Stimulated activated CD8-positive, alpha-beta memory T cell treated with anti-CD3 and anti-CD28 coated beads, Interleukin-12 subunit alpha, Interleukin-12 subunit beta, amount 100 ng/mL, for 24 hours (primary cell): ENCODE results near the gene DCHS1.

Experiments
- DNase-seq: peaks from one replicate; pipeline ENCODE4 v3.0.0-alpha.2; 2020; ENCODE audit errors: extremely low read depth

DCHS1 gene

DNA sequence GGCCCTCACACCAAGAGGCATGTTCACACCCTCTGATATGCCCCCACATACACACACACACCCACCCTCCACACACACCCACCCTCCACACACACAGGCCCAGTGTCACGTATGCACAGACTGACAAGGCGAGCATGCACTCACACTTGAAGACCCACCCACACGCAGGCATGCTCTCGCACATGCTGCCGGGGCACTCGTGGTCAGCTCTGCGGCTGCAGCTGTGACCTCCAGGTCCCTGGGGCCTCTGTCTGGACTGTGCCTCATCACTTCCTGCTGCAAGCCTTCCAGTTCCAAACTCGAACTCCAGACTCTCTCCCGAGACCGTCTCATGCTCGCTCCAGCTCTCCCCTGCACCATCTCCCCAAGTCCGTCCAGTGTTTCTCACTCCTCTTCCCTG is 9.5 kb downstream of the DCHS1 start:
- no peak for DNase-seq

DNA sequence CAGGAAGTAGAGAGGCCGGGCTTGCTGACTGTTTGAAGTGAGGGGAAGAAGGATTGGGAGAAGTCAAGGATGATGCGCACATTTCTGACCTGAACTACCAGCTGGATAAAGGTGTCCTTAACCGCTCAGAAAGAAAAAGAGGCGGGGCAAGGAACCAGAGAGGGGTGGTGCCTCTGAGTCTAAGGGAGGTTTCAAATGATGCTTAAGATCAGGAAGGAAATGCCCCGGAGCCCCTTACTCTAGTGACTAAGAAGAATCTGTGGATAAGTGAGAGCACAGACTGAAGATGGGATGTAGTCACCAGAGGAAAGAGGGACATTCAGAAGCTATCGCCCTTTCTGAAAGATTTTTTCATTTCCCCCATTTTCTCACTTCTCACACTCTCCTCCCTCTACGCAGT is 12.7 kb downstream of the DCHS1 start:
- no peak for DNase-seq

DNA sequence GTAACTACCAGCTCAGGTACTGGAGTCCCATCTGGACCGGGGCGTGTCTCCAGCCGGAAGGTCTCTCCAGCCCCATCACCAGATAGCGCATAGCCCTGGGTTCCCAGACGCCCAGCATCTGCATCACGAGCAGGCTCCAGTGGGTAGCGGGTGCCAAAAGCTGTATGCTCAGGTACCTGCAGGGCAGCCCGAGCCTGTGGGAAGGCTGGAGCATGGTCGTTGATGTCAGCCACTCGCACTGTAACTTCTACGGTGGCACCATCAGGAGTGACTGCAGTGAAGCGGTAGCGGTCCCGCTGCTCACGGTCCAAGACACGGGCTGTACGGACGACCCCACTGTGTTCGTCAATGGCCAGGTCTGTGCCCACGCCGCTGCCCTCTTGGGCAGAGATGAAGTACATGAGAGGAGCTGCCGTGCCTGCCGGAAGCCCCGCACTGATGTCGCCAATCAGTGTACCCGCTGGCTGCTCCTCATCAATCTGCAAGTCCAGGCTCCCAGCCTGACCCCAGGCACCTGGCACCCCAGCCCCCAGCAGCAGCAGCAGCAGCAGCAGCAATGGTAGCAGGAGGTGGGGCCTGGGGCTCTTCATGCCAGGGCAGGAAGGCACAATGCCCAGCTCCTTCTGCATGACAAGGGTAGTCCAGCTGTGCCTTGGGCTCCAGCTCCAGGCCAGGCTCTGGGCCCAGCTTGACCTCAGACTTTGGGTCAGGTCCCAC is 14.5 kb downstream of the DCHS1 start:
- no peak for DNase-seq

DNA sequence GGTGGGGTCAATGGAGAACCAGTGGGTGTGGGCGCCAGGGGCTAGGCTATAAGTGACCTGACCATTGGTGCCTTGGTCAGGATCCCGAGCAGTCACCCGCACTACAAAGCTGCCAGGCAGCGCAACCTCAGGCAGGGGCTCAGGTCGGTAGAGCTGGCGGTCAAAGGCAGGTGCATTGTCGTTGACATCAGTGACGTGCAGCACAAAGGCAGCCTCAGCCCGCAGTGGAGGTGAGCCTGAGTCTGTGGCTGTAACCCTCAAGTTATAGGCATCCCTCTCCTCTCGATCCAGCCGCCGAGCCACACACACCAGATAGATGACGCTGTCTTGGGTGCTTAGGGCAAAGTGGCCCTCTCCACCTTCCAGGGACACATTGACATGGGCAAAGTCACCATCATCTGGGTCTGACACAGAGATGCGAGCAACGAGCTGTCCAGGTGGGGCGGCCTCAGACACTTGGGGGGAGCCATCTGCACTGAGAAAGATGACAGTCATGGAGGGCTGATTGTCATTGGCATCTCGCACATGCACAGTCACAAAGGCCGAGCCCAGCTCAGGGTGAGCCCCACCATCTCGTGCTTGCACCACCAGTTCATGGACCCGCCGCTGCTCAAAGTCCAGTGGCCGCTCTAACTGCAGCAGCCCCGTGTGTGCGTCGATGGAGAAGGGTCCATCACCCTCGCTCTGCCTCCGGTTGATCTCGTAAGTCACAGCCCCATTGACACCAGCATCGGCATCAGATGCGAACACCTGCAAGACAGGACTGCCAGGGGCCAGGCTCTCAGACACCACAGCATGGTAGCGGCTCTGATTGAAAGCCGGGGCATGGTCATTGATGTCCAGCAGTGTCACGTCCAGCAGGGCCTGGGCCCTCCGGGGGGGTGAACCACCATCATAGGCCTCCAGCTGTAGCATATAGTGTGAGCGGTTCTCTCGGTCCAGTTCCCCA is 15.3 kb downstream of the DCHS1 start:
- DNase-seq = no peak

DNA sequence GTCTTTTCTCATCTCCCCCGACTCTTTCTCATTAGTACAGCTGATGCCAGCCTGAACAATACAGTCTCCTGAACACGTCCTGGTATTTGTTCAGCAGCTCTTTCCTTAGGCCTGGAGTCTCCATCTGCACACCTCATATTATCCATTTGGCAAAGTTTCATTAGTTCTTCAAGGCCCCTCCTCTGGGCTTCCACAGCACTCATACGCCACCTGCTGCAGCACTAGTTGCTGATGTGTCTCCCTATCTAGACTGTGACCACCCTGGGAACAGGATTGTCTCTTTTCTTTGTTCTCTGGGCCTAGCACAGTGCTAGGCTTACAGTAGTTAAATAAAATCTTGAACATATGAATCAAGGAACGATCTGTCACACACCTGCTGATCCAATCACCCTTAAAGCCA is 17.2 kb downstream of the DCHS1 start:
- no peak for DNase-seq

DNA sequence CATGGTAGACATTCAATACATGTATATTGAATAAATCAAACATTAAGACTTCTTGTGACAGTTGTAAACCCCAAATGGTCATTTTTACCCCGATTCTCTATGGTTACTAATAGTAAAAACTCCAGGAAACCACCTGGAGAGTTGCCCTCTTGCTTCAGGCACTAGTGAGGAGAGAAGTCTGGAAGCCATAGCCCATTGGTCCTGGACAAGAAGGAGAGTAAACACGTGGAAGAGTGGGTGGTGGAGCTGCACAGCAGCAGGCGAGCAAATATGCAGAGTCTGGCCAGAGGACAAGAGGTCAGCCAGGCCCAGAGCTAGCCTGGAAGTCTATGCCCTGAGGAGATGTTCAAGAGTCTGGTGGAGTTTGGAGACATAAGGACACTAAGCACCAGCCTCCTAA is 17.7 kb downstream of the DCHS1 start:
- no peak for DNase-seq

DNA sequence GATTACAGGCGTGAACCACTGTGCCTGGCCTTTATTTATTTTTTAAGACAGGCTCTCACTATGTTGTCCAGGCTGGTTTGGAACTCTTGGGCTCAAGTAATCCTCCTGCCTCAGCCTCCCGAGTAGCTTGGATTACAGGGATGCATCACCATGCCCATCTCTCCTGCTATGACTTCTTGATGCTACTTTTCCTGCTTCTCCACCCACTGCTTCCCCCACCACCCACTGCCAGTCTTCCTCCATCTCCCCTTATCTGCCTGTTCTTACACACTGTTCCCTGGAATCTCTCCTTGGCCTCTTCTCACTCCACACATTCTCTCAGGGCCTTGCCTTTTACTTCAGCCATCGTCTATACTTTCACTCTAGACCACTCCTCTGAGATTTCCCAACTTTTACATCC is 19.1 kb downstream of the DCHS1 start:
- no peak for DNase-seq

DNA sequence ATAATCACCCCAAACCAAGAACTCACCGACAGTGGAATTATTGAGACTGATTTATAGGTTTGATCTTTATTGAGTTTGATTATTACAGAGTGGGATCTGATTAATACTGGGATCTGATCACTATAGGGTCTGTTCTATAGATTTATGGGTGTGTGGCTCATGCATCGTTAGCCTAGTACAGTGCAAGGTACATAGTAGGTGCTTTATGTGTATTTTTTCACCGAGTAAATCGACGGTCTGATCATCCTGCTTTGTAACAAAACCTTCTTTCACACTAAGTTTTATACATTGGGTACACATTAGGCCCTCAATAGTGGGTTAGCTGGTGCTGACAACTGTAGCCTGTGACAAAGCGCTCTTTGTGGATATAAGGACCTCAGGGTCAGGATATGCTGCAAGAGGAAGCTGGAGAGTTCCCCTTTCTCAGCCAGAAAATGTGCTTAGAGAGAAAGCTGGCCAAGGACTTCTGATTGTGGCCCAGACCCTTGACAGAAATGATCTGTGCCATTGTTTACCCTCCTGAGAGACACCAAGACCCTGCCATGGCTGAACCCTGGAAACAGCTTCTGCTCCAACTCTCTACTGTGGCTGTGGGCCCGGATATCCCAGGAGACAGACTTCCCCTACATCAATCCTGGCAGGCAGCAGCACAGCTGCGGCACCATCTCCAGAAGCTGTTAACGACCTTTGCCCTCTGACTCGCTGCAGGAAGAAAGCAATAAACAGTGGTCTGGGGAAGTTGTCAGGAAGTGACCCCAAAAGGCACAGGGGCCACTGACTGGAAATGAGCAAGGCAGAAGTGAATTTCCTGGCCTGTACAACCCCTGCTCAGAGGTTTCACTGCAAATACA is 20.3 kb downstream of the DCHS1 start:
- no peak for DNase-seq

DNA sequence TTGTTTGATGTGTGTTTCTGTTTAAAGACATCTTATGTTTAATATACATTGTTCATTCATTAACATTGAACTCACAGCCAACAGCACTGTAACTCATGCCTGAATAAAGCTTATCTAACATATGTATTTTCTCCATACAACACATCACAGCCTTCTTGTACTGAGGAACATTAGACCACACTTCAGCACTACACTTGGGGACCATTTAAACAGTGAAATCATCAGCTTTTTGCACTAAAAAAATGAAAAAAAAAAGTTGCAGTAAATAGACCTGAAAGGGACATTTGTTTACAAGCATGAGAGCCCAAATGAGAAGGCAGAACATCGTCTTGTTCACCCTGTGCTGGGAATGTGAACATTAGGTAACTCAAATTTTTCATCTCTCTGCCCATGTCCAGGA is 21.1 kb downstream of the DCHS1 start:
- no peak for DNase-seq

DNA sequence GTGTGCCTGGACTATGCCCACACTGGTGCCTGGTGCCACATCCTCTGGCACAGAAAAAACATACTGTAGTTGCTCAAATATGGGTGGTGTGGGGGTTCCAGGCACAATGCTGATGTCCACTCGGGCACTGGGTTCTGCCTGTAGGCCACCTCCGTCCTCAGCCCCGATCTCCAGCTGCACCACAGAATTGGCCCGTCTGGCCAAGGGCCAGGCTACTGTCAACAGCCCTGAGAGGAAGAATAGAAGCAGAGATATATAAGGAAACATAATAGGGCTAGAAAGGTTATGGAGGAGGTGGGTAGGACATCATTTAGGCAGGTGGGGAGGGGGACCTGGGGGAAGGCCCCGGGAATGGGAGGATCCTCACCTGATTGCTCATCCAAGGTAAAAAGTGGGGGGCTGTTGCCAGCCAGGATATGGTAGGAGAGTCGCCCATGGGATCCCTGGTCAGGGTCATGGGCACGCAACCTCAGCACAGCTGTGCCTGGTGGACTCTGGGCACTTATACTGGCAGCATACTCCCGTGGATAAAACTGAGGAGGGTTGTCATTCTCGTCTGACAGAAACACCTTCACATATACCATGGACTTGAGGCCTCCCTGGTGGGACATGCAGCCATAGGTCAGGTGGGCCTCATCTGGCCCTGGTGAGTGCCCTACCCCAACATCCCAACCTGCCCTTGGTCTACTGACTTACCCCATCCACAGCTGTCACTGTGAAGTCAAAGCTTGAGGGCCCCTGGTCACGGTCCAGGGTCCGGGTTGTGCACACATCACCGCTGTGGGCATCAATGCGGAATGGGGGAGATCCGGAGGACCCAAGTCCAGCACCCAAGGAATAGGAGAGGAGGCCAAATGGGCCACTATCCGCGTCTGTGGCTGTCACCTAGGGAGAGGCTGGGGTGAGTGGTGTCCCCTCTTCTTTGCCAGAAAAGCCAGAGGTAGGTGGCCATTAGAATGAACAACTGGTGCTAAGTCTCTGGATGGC is 21.9 kb downstream of the DCHS1 start:
- DNase-seq = no peak

DNA sequence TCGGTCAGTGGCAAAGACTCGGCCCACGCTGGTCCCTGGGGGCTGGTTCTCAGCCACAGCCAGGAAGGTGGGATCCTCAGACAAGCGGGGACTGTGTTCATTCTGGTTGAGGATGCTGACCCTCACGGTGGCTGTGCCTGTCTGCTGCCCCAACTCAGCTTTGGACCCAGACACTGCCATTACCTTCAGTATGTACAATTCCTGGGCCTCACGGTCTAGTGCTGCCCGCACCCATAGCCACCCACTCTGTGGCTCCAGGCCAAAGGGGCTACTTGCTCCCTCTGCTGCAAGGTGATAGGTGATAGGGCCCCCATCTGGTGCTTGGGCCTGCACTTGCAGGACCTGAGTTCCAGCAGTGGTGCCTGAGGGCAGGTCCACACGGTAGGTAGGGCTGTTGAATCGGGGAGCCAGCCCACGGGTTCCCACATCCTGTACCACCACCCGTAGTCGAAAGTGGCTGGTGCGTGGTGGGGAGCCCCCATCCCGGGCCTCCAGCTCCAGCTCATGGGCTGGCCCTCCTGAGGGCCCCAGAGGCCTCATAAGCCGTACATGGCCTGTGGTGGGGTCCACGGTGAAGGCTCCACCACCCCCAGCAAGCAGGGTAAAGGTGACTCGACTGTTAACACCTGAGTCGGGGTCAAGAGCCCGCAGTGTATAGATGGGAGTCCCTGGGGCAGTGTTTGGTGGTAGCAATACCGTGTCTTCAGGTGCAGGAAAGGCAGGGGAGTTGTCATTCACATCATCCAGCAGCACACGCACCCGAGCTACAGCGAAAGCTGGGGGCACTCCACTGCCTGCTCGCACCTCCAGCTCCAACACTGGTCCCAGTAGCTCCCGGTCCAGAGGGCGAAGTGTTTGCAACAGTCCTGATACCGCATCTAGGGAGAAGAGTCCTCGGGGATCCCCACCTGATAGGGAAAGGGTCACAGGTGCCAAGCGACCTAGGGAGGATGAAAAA is 23.2 kb downstream of the DCHS1 start:
- DNase-seq = no peak

DNA sequence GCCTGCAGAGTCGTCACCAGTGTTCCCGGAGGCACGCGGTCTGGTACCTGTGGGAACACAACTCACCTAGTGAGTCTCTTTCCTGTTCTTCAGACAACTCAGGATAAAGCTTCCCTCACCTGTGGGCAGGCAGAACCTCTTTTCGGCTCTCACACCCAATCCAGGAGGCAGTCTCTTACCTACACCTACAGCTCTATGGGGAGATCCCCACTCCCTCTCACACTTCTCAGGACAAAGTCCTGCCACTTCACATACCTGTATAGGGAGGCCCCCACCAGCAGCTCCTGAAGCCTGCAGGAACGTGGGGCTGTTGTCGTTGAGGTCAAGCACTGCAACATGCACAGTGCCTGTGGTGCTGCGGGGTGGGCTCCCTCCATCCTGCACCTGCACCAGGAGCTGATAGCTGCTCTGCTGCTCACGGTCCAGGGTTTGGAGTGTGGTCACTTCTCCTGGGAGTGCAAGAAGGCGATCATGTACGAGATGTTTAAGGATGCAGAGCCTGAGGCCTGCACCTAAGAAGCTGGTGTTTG is 24.2 kb downstream of the DCHS1 start:
- DNase-seq = no peak

DNA sequence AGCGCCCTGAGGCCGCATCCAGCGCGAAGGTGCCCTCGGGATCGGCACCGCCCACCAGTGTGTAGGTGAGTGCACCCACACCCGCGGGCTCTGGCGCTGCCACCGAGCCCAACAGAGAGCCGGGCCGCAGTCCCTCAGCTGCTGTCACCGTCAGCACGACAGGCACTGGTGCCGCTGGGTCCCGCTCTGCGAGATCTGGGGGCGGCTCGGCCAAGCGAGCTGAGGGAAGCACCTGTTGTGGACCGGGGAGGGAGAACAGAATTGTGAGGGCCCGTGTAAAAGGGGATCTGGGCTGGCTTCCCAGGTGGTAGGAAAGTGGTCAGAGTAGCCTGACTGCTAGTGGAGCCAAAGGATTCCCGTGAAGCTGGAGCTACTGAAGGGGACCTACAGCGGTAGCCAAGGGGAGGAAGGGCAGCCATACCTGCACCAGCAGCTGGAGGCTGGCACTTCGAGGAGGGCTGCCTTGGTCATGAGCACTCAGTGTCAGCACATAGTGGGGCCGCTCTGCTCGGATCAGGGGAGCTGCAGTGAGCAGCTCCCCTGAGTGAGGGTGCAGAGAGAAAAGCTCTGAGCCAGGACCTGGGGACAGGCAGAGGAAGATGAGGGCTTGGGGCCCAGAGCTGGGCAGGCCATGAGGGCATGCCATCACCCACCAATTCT is 24.8 kb downstream of the DCHS1 start:
- DNase-seq = no peak

DNA sequence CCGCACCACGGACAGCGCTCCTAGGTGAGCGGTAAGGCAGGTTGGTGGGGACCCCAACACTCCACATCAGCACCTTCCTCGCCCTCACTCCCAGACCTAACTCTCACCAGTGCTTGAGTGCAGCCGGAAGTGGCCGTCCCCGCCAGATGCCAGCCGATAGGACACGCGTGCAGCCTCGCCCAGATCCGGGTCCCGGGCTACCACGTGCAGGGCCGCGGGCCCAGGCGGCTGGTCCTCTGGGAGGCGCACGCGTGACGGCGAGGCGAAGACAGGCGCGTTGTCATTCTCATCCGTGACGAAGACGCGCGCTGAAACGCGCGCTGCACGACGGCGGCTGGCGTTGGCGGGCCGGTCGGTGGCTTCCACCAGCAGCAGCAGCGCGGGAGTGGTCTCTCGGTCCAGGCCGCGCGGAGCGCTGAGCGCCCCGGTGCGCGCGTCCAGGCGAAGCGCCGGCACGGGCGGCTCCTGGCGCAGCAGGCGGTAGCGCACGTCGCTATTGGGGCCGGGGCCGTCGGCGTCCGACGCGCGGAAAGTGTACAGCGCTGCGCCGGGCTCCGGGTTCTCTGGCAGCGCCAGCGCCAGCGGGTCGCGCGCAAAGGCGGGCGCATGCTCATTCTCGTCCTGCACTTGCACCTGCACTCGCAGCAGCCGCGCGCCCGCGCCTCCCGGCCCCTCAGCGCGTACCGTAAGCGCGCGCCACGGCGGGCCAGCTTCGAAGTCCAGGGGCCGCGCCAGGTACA is 25.5 kb downstream of the DCHS1 start:
- DNase-seq = no peak

DNA sequence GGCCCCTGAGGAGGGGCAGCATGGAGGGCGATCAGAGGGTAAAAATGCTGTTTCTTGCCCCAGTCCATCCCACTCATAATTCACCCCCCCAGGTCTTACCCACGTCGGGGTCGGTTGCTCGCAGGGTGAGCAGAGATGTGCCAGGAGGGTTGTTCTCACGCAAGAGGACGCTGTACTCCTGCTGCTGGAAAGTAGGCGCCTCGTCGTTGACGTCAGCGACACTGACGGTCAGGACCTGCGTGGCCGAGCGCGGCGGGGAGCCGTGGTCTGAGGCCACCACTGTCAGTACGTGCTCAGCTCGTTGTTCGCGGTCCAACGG is 26.1 kb downstream of the DCHS1 start:
- DNase-seq = no peak

DNA sequence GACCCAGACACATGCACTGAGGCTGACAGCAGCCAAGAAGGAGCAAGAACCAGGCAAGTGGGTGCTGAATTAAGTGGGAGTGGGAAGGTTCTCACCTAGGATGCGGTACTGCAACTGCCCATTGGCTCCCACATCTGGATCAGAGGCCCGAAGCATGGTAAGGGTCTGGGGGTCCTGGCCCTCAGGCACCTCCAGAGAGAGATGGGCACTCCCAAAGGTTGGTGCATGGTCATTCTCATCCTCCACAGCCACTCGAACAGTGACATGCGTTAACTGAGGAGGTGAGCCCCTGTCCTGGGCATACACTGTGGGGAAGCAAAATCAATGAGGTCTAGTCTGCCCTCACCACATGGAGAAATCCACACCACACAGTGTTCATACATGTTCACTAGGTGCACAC is 27.1 kb downstream of the DCHS1 start:
- DNase-seq = no peak

DNA sequence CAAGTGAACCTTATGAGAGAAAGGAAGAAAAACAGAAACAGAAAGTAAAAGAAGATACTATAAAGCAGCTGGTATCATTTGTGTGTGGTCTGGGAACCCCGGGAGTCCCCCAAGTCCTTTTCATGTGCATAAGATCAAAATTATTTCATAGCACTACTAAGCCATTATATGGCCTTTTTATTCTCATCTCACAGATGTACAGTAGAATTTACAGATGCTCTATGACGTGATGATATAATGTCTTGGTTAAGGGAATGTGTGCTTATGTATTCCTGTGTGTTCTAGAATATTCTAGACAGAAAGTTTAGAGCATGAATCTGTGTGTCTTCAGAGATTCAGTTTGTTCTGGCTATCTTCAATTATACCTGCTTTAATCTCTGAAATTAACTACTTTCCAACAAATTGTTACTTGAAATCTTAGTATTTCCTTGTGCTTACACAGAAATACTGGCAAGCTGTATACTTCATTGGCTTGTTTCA is 27.8 kb downstream of the DCHS1 start:
- DNase-seq = no peak
